Activated CD4-positive, alpha-beta T cell treated with anti-CD3 and anti-CD28 coated beads, Interleukin-2, amount 10 ng/mL, durations not matched to agents 7 days and 5 days (primary cell): Measurements from ENCODE around the gene UNC5C. TPM values are rescaled to one million over a fixed set of nuclear protein-coding genes. Genes with fewer than 3 reads are reported as not detected.

Experiments
- CTCF ChIA-PET: fragments of 350-600 bp; sonication (Branson Sonifier 250); formaldehyde crosslinking; loops from one replicate; lab custom pipeline; 2021; ENCODE audit warnings: antibody characterized with exemption; lab: Charles Lee
- POLR2A ChIA-PET: fragments of 350-600 bp; sonication (Branson Sonifier 250); formaldehyde crosslinking; loops from one replicate; lab custom pipeline; 2021; ENCODE audit warnings: antibody characterized with exemption; lab: Charles Lee
- DNase-seq: peaks from one replicate; pipeline ENCODE4 v3.0.0-alpha.2; 2020
- H3K27ac Mint-ChIP-seq: one replicate; pipeline ENCODE4 v1.8.0; 2021; ENCODE audit warnings: mild to moderate bottlenecking, moderate library complexity, mixed read lengths
- H3K27me3 Mint-ChIP-seq: one replicate; pipeline ENCODE4 v1.8.0; 2021; ENCODE audit warnings: mixed read lengths
- H3K36me3 Mint-ChIP-seq: one replicate; pipeline ENCODE4 v1.8.0; 2021; ENCODE audit warnings: low read depth, mixed read lengths
- H3K4me1 Mint-ChIP-seq: one replicate; pipeline ENCODE4 v1.8.0; 2021; ENCODE audit warnings: mixed read lengths
- H3K4me3 Mint-ChIP-seq: one replicate; pipeline ENCODE4 v1.8.0; 2021; ENCODE audit warnings: mild to moderate bottlenecking, moderate library complexity, mixed read lengths
- H3K9me3 Mint-ChIP-seq: one replicate; pipeline ENCODE4 v1.8.0; 2021; ENCODE audit warnings: mixed read lengths
- total RNA-seq, 2 experiments: library from RNA; stranded (reverse); gene quantifications; one replicate each; pipeline ENCODE4 v1.2.3, GENCODE V29; 2021

UNC5C gene
- total RNA-seq, 2 experiments from 2014 or later, result not detected

DNA sequence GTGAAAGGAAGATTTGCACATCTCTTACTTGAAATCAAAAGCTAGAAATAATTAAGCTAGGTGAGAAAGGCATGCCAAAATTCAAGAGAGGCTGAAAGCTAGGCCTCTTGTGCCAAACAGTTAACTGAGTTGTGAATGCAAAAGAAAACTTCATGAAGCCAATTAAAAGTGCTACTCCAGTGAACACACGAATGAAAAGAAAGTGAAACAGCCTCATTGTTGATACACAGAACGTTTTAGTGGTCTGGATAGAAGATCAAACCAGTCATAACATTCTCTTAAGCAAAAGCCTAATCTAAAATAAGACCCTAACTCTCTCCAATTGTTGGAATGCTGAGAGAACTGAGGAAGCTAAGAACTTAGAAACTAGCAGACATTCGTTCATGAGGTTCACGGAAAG is 122.3 kb downstream of the UNC5C start:
- DNase-seq, result no peak
- Mint-ChIP-seq H3K4me3 (peak overlapping the region; percentile 39), H3K9me3 (no peaks in the 10 kb centered on the region), H3K36me3 (no peaks in the 10 kb centered on the region), H3K27ac (peak overlapping the region; percentile 85), H3K4me1 (peaks cover 10% of the 10 kb centered on the region), H3K27me3 (no peaks in the 10 kb centered on the region)
- POLR2A ChIA-PET, result no interaction called here
- CTCF ChIA-PET, result no interaction called here

DNA sequence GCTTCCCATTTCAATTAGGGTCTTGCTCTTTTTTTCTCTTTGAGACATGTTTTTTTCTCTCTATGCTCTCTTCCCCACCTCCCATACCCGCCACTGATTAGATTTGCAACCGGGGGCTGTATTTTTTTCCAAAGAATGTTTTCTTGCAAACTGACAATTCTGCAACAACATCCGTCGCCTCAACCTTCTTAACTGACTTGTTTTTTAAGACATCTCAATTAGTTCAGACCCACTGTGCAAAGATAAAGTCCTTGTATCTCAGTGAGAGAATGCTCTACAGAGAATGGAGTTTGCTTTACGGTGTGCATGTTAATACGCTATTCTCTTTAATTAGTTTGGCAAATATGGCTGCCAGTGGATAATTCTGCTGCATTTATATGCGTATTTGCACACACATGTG is 126.3 kb downstream of the UNC5C start:
- no peak overlapping the region for H3K4me3 Mint-ChIP-seq
- ChIA-PET CTCF (no interaction called here), POLR2A (no interaction called here)
- no peaks in the 10 kb centered on the region for H3K36me3 Mint-ChIP-seq
- H3K9me3 Mint-ChIP-seq, result no peaks in the 10 kb centered on the region
- H3K27ac Mint-ChIP-seq, result no peak overlapping the region
- DNase-seq, result no peak
- peaks cover 10% of the 10 kb centered on the region for H3K4me1 Mint-ChIP-seq
- H3K27me3 Mint-ChIP-seq, result no peaks in the 10 kb centered on the region

DNA sequence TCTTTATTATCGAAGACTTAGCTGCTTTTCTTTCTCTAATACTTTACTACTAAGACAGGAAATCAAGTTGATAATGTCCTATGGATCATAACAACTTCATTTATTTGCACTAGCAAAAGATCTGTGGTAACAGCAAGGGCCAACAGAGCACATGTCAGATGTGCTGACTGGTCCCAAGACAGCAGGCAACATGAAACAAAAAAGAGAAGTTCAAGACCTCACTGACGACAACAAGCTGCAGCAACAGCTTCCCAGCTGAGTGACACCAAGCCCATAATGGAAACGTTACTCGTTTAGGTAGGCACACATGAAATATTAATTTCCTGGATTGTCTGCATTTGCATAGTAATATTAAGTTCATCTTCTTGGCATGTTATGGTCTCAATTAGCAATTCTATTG is 126.9 kb downstream of the UNC5C start:
- CTCF ChIA-PET, result no interaction called here
- peaks cover 9% of the 10 kb centered on the region for H3K4me1 Mint-ChIP-seq
- no peaks in the 10 kb centered on the region for H3K27me3 Mint-ChIP-seq
- no peak for DNase-seq
- POLR2A ChIA-PET, result no interaction called here
- H3K36me3 Mint-ChIP-seq, result no peaks in the 10 kb centered on the region
- H3K4me3 Mint-ChIP-seq, result no peak overlapping the region
- no peaks in the 10 kb centered on the region for H3K9me3 Mint-ChIP-seq
- no peak overlapping the region for H3K27ac Mint-ChIP-seq

DNA sequence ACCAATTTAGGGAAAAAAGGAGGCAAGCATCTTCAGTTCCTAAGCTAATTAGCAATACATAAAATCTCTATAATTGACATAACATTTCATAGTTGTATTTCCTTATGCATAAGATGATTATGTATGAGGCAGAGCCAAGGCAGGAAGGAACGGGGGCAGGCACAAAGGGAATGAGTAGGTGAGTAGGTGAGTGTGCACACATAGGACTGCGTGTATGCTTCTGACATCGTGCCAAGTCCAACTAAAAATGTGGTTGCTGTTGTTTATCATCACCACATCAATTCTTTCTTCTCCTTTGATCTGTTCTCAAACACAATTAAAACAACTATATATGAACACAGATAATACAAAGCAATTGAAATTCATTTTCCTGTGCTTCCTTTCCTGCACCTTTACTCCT is 131.2 kb downstream of the UNC5C start:
- Mint-ChIP-seq H3K36me3 (no peaks in the 10 kb centered on the region), H3K9me3 (no peaks in the 10 kb centered on the region), H3K4me3 (no peak overlapping the region), H3K27me3 (no peaks in the 10 kb centered on the region), H3K4me1 (no peaks in the 10 kb centered on the region), H3K27ac (no peak overlapping the region)
- POLR2A ChIA-PET, result no interaction called here
- no peak for DNase-seq
- CTCF ChIA-PET, result interaction anchor here (1.0 kb wide), 1 partner anchor 13 kb away, joined by 3 read pairs; no protein-coding TSS in a partner anchor

DNA sequence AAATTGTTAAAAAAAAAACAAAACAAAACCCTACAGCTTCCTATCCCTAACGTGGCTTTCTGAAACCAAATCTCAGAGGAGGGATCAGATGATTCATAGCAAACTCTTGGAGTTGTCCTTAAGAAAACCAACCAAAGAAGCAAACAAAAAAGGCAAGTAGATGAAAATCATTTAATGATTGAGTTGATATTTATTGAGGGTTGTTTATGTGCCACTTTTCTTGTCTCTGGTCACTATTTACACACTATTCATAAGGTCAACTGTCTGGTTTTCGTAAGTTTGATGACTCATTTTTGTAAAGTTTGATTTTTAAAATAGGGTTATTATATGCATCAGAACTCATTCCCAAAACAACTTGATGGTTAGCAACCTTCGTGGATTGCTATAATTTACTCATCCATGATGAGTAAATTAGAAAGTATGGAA is 133.4 kb downstream of the UNC5C start:
- Mint-ChIP-seq H3K27me3 (no peaks in the 10 kb centered on the region), H3K27ac (no peak overlapping the region), H3K4me3 (no peak overlapping the region), H3K9me3 (no peaks in the 10 kb centered on the region), H3K36me3 (no peaks in the 10 kb centered on the region), H3K4me1 (no peaks in the 10 kb centered on the region)
- CTCF ChIA-PET, result no interaction called here
- POLR2A ChIA-PET, result interaction anchor here (0.6 kb wide), 1 partner anchor 129 kb away, joined by 3 read pairs; no protein-coding TSS in a partner anchor
- DNase-seq, result no peak

DNA sequence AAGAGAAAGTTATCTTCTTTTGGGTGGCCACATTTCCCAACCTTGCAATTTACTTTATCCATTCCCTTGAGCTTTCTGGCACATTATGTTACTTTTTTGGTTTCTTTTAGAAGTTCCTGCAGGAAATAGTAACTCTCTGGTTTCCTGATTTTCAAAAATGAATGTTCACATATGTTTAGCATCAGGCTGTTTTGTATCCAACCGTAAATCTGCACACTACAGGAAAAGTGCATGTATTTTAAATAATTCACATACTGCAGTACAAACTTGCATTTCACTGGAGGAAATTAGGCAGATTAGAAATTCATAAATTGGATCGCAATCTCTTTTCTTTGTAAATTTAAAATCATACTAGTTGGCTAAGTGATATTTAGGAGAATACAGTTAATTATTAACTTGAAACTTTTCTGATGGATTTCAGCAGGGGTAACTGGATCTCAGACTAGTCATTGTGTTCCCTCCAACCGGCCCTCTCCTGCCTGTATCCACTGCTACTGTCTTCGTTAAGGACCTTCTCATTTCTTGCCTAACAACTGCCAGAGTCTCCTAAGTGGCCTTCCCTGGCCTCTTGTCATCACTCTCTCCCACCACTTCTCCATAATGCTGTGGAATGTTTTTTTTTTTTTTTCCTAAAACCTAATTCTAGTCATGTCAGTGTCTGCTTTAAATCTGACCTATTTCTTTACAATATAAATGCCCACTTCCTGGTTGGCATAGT is 137.2 kb downstream of the UNC5C start:
- Mint-ChIP-seq H3K27me3 (peaks cover 9% of the 10 kb centered on the region), H3K9me3 (no peaks in the 10 kb centered on the region)
- CTCF ChIA-PET, result no interaction called here

DNA sequence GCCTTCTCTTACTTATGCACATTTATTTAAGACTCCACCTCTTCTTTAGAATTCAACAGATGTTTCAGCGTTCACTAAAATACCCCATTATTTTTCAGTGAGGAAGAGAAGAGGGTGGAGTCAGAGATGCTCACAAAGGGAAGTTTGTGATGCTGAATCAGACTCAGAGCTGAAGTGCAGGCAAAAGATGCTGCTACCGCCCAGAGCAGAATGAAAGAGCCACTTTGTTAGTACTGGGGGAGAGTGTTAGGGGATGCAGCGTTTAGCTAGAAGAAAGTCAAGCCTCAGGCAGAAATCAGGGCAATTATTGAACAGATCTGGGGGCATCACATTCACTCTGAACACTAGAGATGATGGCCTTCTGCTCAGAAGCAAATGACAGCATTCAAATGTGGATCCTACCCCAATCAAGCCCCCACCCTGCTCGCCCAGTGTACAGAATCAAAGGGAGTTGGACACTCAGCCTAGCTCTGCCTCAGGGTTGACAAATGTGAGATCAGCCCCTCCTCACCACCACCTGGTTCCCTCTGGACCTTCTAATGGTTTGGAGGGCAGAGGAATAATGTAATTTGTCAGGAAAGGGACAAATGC is 138.3 kb downstream of the UNC5C start:
- H3K9me3 Mint-ChIP-seq, result no peaks in the 10 kb centered on the region
- H3K4me1 Mint-ChIP-seq, result no peaks in the 10 kb centered on the region
- no peaks in the 10 kb centered on the region for H3K36me3 Mint-ChIP-seq
- H3K27ac Mint-ChIP-seq, result no peak overlapping the region
- no peak for DNase-seq
- peaks cover 9% of the 10 kb centered on the region for H3K27me3 Mint-ChIP-seq
- no peak overlapping the region for H3K4me3 Mint-ChIP-seq
- CTCF ChIA-PET, result no interaction called here
- POLR2A ChIA-PET, result no interaction called here

More for the DNA sequence above, 137.2 kb downstream of the UNC5C start:
- no peak for DNase-seq
- Mint-ChIP-seq H3K27ac (no peak overlapping the region), H3K4me3 (no peak overlapping the region), H3K4me1 (no peaks in the 10 kb centered on the region), H3K36me3 (no peaks in the 10 kb centered on the region)
- POLR2A ChIA-PET, result no interaction called here

DNA sequence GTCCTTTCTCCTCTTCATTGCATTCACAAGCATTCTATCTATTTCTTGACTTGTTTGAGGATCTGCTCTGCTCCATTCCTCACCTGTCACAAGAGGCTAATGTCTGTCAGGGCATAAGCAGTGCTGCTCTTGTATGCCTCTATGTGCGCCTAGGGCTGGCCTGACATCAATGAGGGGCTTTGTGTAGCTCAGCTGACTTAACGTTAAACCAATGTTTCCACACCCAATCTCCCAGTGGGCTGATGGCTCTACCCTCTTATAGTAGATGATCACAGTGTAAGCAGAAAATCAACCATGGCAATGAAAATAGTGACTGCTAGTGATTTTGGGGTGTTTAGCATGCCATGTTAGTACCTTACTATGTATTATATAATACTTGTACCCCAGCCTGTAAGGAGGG is 139.0 kb downstream of the UNC5C start:
- POLR2A ChIA-PET, result no interaction called here
- H3K4me3 Mint-ChIP-seq, result no peak overlapping the region
- H3K27me3 Mint-ChIP-seq, result peaks cover 9% of the 10 kb centered on the region
- no peaks in the 10 kb centered on the region for H3K36me3 Mint-ChIP-seq
- DNase-seq, result no peak
- no peak overlapping the region for H3K27ac Mint-ChIP-seq
- no peaks in the 10 kb centered on the region for H3K9me3 Mint-ChIP-seq
- H3K4me1 Mint-ChIP-seq, result no peaks in the 10 kb centered on the region
- CTCF ChIA-PET, result no interaction called here

DNA sequence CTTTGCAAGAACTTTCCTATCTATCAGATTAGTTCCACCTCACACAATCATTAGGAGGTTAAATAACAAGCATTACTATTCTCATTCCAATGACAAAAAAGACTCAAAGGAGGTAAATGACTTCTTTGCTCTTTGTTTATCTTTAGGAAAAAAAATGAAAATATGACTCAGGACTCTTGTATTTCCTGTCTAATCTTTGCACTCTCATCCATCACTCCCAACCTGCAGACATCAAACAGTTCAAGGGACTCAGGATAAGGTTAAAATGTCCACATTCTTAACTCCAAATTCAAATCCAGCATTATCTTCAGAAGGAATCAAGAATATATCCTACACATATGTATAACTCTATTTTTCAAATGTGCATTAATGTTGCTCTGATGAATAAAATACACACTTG is 139.6 kb downstream of the UNC5C start:
- no peak overlapping the region for H3K27ac Mint-ChIP-seq
- H3K4me3 Mint-ChIP-seq, result no peak overlapping the region
- POLR2A ChIA-PET, result no interaction called here
- DNase-seq, result no peak
- no peaks in the 10 kb centered on the region for H3K36me3 Mint-ChIP-seq
- CTCF ChIA-PET, result no interaction called here
- no peaks in the 10 kb centered on the region for H3K9me3 Mint-ChIP-seq
- H3K27me3 Mint-ChIP-seq, result peaks cover 9% of the 10 kb centered on the region
- H3K4me1 Mint-ChIP-seq, result no peaks in the 10 kb centered on the region

DNA sequence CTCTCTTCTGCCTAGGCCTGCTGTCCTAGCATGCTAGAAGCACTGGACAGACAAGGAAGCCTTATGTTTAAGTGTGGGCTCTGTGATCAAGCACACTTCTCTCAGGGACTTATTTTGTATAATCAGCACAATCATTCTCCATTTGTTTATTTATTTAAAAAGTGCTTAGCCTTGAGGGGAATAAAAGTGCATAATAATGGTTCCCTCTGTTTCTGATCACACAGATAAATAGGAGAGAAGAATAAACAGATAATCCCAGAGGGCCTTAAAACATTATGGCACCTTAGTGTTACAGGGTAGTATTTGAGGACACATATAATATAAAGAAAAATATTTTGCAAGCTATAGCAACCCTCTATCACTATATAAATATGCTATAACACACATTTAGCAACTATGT is 146.5 kb downstream of the UNC5C start:
- ChIA-PET CTCF (no interaction called here), POLR2A (no interaction called here)
- H3K9me3 Mint-ChIP-seq, result no peaks in the 10 kb centered on the region

DNA sequence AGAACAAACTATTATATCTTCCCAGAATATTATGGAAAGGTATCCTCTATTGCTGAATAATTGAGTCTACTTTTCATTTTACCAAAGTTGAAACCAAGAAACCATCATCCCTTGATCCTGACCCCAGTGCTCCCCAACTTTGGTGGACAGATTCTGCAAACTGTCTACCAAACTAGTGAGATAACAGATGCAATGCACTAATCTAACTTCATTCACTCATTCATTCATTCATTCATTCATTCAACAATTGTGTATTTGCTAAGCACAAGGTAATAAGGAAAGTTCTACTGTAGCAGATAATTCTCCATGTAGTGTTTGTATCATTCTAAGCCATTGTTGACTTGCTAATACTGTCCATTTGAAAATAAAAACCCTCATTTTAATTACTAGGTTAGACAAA is 150.6 kb downstream of the UNC5C start:
- H3K9me3 Mint-ChIP-seq, result no peaks in the 10 kb centered on the region
- no peak for DNase-seq
- no peaks in the 10 kb centered on the region for H3K4me1 Mint-ChIP-seq
- H3K4me3 Mint-ChIP-seq, result no peak overlapping the region
- H3K27ac Mint-ChIP-seq, result no peak overlapping the region
- no peaks in the 10 kb centered on the region for H3K36me3 Mint-ChIP-seq
- peaks cover 9% of the 10 kb centered on the region for H3K27me3 Mint-ChIP-seq
- CTCF ChIA-PET, result no interaction called here
- POLR2A ChIA-PET, result no interaction called here

More for the DNA sequence above, 146.5 kb downstream of the UNC5C start:
- Mint-ChIP-seq H3K27ac (no peak overlapping the region), H3K4me1 (no peaks in the 10 kb centered on the region), H3K27me3 (peaks cover 6% of the 10 kb centered on the region), H3K4me3 (no peak overlapping the region), H3K36me3 (no peaks in the 10 kb centered on the region)
- DNase-seq, result no peak

DNA sequence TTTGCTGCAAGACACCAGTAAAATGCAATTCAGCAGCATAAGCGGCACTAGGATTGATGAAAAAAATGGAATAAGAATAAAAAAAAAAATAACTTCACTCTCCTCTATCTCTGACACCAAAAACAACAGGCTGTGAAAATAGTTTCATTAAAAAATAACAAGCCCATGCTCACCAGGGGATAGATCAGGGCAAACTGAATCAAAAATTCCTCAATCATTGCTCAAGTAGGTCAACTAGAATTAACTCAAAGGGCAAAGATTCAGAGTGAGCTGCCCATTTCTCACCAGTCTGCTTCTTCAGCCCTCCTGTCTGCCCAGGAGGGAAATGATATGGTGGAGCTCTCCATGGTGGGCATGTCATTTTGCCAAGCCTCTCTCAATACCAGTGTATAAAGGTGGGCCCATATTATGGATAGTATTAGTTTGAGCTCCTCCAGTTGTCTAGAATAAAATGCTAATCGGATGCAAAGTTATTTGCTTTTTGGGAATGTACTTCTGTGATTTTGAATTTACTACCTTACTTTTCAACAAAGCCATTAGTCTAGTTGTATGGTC is 153.9 kb downstream of the UNC5C start:
- no peak for DNase-seq
- no peaks in the 10 kb centered on the region for H3K9me3 Mint-ChIP-seq
- H3K27me3 Mint-ChIP-seq, result peaks cover 12% of the 10 kb centered on the region
- H3K27ac Mint-ChIP-seq, result no peak overlapping the region
- H3K36me3 Mint-ChIP-seq, result no peaks in the 10 kb centered on the region
- ChIA-PET CTCF (no interaction called here), POLR2A (no interaction called here)
- H3K4me3 Mint-ChIP-seq, result no peak overlapping the region
- H3K4me1 Mint-ChIP-seq, result no peaks in the 10 kb centered on the region

DNA sequence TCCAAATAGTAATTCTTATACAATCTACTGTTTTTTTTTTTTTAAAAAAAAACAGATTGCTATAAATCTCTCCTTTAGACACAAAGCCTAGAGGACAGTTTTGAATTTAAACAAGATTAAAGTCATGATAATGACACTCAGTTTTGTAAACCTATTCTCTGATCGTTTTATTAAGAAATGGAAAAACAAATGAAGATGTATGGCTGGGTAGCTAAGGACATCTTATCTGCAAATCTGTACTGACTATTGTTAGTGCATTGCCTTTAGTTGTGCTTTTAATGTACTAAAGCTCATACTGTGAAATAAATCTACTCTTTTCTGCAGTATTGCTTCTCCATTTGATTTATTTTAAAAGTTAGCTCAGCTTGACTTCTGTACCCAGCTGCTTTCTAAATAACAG is 155.0 kb downstream of the UNC5C start:
- Mint-ChIP-seq H3K4me3 (no peak overlapping the region), H3K27ac (no peak overlapping the region), H3K9me3 (no peaks in the 10 kb centered on the region), H3K4me1 (no peaks in the 10 kb centered on the region), H3K36me3 (no peaks in the 10 kb centered on the region), H3K27me3 (peaks cover 12% of the 10 kb centered on the region)
- ChIA-PET CTCF (no interaction called here), POLR2A (no interaction called here)
- DNase-seq, result no peak
